ENCODE results near the gene SLC16A3. TPM values are rescaled to one million over a fixed set of nuclear protein-coding genes. Genes with fewer than 3 reads are reported as not detected.

Gene SLC16A3
- polyA plus RNA-seq, 1 donor = 29.7 TPM

- no peak for DNase-seq (ENCODE audit: low read depth)
These were observed 40.5 kb downstream of the SLC16A3 start for GRCh38 chr17:82269138-82269881.

- no peak for DNase-seq (ENCODE audit: low read depth)
These were observed 41.1 kb downstream of the SLC16A3 start for GRCh38 chr17:82269882-82270500.

GRCh38 chr17:82270651-82271050 lies 41.8 kb downstream of the SLC16A3 start:
- no peak for DNase-seq (ENCODE audit: low read depth)

GRCh38 chr17:82271401-82271800 lies 42.6 kb downstream of the SLC16A3 start:
- no peak for DNase-seq (ENCODE audit: low read depth)

GRCh38 chr17:82272495-82273326 lies 43.9 kb downstream of the SLC16A3 start:
- no peak for DNase-seq (ENCODE audit: low read depth)

- DNase-seq (ENCODE audit: low read depth) = no peak
These were observed 44.7 kb downstream of the SLC16A3 start, which contains the start of gene CSNK1D for GRCh38 chr17:82273327-82274133. Gene CSNK1D (minus strand): TSS chr17:82273700. CDS start chr17:82273381, 319 bp downstream.

GRCh38 chr17:82274134-82275020 lies 45.5 kb downstream of the SLC16A3 start:
- no peak for DNase-seq (ENCODE audit: low read depth)

GRCh38 chr17:82275326-82275725 lies 46.5 kb downstream of the SLC16A3 start:
- no peak for DNase-seq (ENCODE audit: low read depth)

- DNase-seq (ENCODE audit: low read depth) = no peak
These were observed 48.1 kb downstream of the SLC16A3 start for GRCh38 chr17:82276938-82277337.

GRCh38 chr17:82277851-82278250 lies 49.0 kb downstream of the SLC16A3 start:
- no peak for DNase-seq (ENCODE audit: low read depth)

- no peak for DNase-seq (ENCODE audit: low read depth)
These were observed 49.5 kb downstream of the SLC16A3 start for GRCh38 chr17:82278308-82278707.

- no peak for DNase-seq (ENCODE audit: low read depth)
These were observed 50.0 kb downstream of the SLC16A3 start for GRCh38 chr17:82278786-82279391.

- DNase-seq (ENCODE audit: low read depth) = no peak
These were observed 51.7 kb downstream of the SLC16A3 start for GRCh38 chr17:82280537-82280936.

GRCh38 chr17:82281076-82281475 lies 52.2 kb downstream of the SLC16A3 start:
- no peak for DNase-seq (ENCODE audit: low read depth)

GRCh38 chr17:82281502-82282238 lies 52.8 kb downstream of the SLC16A3 start:
- no peak for DNase-seq (ENCODE audit: low read depth)

- DNase-seq (ENCODE audit: low read depth) = no peak
These were observed 53.7 kb downstream of the SLC16A3 start for GRCh38 chr17:82282239-82283207.

GRCh38 chr17:82283208-82283749 lies 54.4 kb downstream of the SLC16A3 start:
- DNase-seq (ENCODE audit: low read depth) = no peak

- DNase-seq (ENCODE audit: low read depth) = no peak
These were observed 56.3 kb downstream of the SLC16A3 start for GRCh38 chr17:82285141-82285540.

Data from forelimb muscle (tissue), 1 donor.